WI38 (cell line): ENCODE measurements around the gene ATOX1.
"Not testable (repeated sequence)": the region's sequence is repeated elsewhere in the genome, so short reads cannot be mapped to it uniquely, and the experiment has no call there.

Source experiments
- H3K4me3 ChIP-seq: 2 replicates; pipeline ENCODE4 v1.5.1; 2011; ENCODE audit warnings: low read depth, mild to moderate bottlenecking, control low read depth, low read length
- CTCF ChIP-seq: IDR thresholded peaks from 2 replicates; pipeline ENCODE4 v1.5.1; 2012; ENCODE audit warnings: low read depth, mild to moderate bottlenecking, control low read depth, low read length

ATOX1 gene

GRCh38 chr5:151730381-151730780 is 28.1 kb downstream of the ATOX1 start:
- no peak for TF ChIP-seq CTCF

GRCh38 chr5:151729597-151729996 is 28.8 kb downstream of the ATOX1 start:
- not testable (repeated sequence) for H3K4me3 ChIP-seq

More at GRCh38 chr5:151730381-151730780, 28.1 kb downstream of the ATOX1 start:
- no peak overlapping the region for H3K4me3 ChIP-seq

- no peak for TF ChIP-seq CTCF
- H3K4me3 ChIP-seq, result no peak overlapping the region
Observed at GRCh38 chr5:151724360-151724759, 34.1 kb downstream of the ATOX1 start.

GRCh38 chr5:151722546-151722945 is 35.9 kb downstream of the ATOX1 start:
- no peak overlapping the region for H3K4me3 ChIP-seq
- TF ChIP-seq CTCF, result no peak

- no peak for TF ChIP-seq CTCF
- H3K4me3 ChIP-seq, result no peak overlapping the region
Observed at GRCh38 chr5:151721812-151722391, 36.5 kb downstream of the ATOX1 start.

- TF ChIP-seq CTCF, result no peak
- no peak overlapping the region for H3K4me3 ChIP-seq
Observed at GRCh38 chr5:151721087-151721646, 37.3 kb downstream of the ATOX1 start.

GRCh38 chr5:151720215-151720614 is 38.2 kb downstream of the ATOX1 start:
- no peak overlapping the region for H3K4me3 ChIP-seq

More at GRCh38 chr5:151720215-151720614, 38.2 kb downstream of the ATOX1 start:
- TF ChIP-seq CTCF, result no peak
